H1 (cell line): ENCODE data around the gene MUSTN1. TPM values are rescaled to one million over a fixed set of nuclear protein-coding genes. Genes with fewer than 3 reads are reported as not detected.

Experiments used
- CTCF ChIA-PET: fragments of 300-600 bp; sonication (Branson Sonifier 250); formaldehyde crosslinking; loops from one replicate; lab custom pipeline; 2021; ENCODE audit not compliant: partially characterized antibody; lab: Charles Lee
- POLR2A ChIA-PET: fragments of 300-600 bp; sonication (Branson Sonifier 250); formaldehyde crosslinking; loops from one replicate; lab custom pipeline; 2021; ENCODE audit warnings: inconsistent platforms; ENCODE audit not compliant: partially characterized antibody; lab: Charles Lee
- DNase-seq, 2 experiments: peaks; one replicate each; pipeline versions ENCODE4 v3.0.0 to v3.0.0-alpha.2; 2010 to 2022; ENCODE audit warnings: low spot score in 2 of 2, low read depth in 1 of 2, mixed read lengths in 1 of 2
- FAIRE-seq: peaks from 2 replicates; lab custom pipeline; 2011; peaks lifted over from hg19 to GRCh38; lab: Jason Lieb, UNC
- H2AFZ ChIP-seq: 2 replicates; pipeline ENCODE4 v1.8.1; 2012; ENCODE audit warnings: low read length, inconsistent platforms
- H2AK5ac ChIP-seq: 2 replicates; pipeline ENCODE4 v1.6.1; 2013; ENCODE audit warnings: low read depth, low read length
- H2BK120ac ChIP-seq: replicated peaks from 2 replicates; pipeline ENCODE3; 2013; ENCODE audit warnings: low read depth, low read length, inconsistent platforms
- H2BK12ac ChIP-seq: 2 replicates; pipeline ENCODE4 v1.6.1; 2013; ENCODE audit warnings: low read depth, low read length
- H2BK15ac ChIP-seq: 2 replicates; pipeline ENCODE4 v1.6.1; 2013; ENCODE audit warnings: low read length
- H2BK20ac ChIP-seq: 2 replicates; pipeline ENCODE4 v1.6.1; 2013; ENCODE audit warnings: low read length
- H2BK5ac ChIP-seq: 2 replicates; pipeline ENCODE4 v1.6.1; 2013; ENCODE audit warnings: low read depth, low read length
- H3K14ac ChIP-seq: 2 replicates; pipeline ENCODE4 v1.6.1; 2013; ENCODE audit warnings: inconsistent platforms; ENCODE audit not compliant: insufficient read length
- H3K18ac ChIP-seq: 2 replicates; pipeline ENCODE4 v1.6.1; 2013; ENCODE audit warnings: low read length; ENCODE audit errors: extremely low read depth
- H3K23ac ChIP-seq: 2 replicates; pipeline ENCODE4 v1.6.1; 2013; ENCODE audit warnings: inconsistent platforms; ENCODE audit not compliant: insufficient read length
- H3K23me2 ChIP-seq: 2 replicates; pipeline ENCODE4 v1.6.1; 2013; ENCODE audit warnings: low read depth, low read length
- H3K27ac ChIP-seq: 2 replicates; pipeline ENCODE4 v1.6.1; 2011; ENCODE audit warnings: low read depth, low read length, inconsistent platforms
- H3K27me3 ChIP-seq, 4 experiments: replicated peaks in 1 of 4; 1 replicate in 1 of 4; 2 replicates in 3 of 4; pipeline versions ENCODE4 v1.6.1 to v1.8.1; 2011 to 2013; ENCODE audit warnings: low read length in 3 of 4, mild to moderate bottlenecking in 3 of 4, inconsistent platforms in 2 of 4, mixed read lengths in 2 of 4, moderate library complexity in 1 of 4; ENCODE audit not compliant: control insufficient read depth in 3 of 4, insufficient read depth in 3 of 4; ENCODE audit errors: extremely low read depth in 1 of 4
- H3K36me3 ChIP-seq, 4 experiments: 2 replicates each; pipeline versions ENCODE4 v1.6.1 to v1.8.1; 2011 to 2013; ENCODE audit warnings: mild to moderate bottlenecking in 4 of 4, low read length in 3 of 4, moderate library complexity in 2 of 4, control low read depth in 1 of 4, inconsistent platforms in 1 of 4; ENCODE audit not compliant: insufficient read depth in 4 of 4, control insufficient read depth in 2 of 4
- H3K4ac ChIP-seq: replicated peaks from 2 replicates; pipeline ENCODE3; 2013; ENCODE audit warnings: low read length, low read depth, mixed read lengths, inconsistent platforms; ENCODE audit not compliant: insufficient read length
- H3K4me1 ChIP-seq, 4 experiments: replicated peaks in 1 of 4; 1 replicate in 1 of 4; 2 replicates in 3 of 4; pipeline versions ENCODE4 v1.6.1 to v1.8.1; 2011 to 2013; ENCODE audit warnings: low read length in 3 of 4, inconsistent platforms in 2 of 4, mixed read lengths in 1 of 4; ENCODE audit not compliant: insufficient read depth in 4 of 4, control insufficient read depth in 3 of 4
- H3K4me2 ChIP-seq, 2 experiments: 2 replicates each; pipeline versions ENCODE4 v1.6.1 to v1.8.1; 2011 to 2013; ENCODE audit warnings: low read depth in 2 of 2, low read length in 2 of 2, control low read depth in 1 of 2, inconsistent platforms in 1 of 2, mild to moderate bottlenecking in 1 of 2; ENCODE audit not compliant: insufficient read depth in 1 of 2
- H3K4me3 ChIP-seq, 4 experiments: fragments of 200-600, 300-600 bp in 1 of 4; sonication (generic), shearing (Covaris generic), sonication (Bioruptor Twin) in 1 of 4; 2 replicates each; pipeline versions ENCODE4 v1.5.1 to v1.8.1; 2011 to 2016; ENCODE audit warnings: low read length in 4 of 4, low read depth in 3 of 4, control low read depth in 2 of 4, inconsistent platforms in 2 of 4, mild to moderate bottlenecking in 2 of 4, mixed read lengths in 1 of 4, moderate library complexity in 1 of 4; ENCODE audit not compliant: insufficient read depth in 2 of 4; ENCODE audit errors: extremely low read depth in 1 of 4
- H3K56ac ChIP-seq: replicated peaks from 2 replicates; pipeline ENCODE3; 2013; ENCODE audit warnings: low read depth, mild to moderate bottlenecking, mixed read lengths, low read length, inconsistent platforms; ENCODE audit not compliant: insufficient read length
- H3K79me1 ChIP-seq: 2 replicates; pipeline ENCODE4 v1.6.1; 2013; ENCODE audit warnings: low read depth, low read length, control low read depth
- H3K79me2 ChIP-seq, 2 experiments: 2 replicates each; pipeline versions ENCODE4 v1.6.1 to v1.8.1; 2012 to 2013; ENCODE audit warnings: low read length in 2 of 2, mild to moderate bottlenecking in 2 of 2, inconsistent platforms in 1 of 2; ENCODE audit not compliant: insufficient read depth in 2 of 2, control insufficient read depth in 1 of 2
- H3K9ac ChIP-seq, 4 experiments: replicated peaks in 1 of 4; 1 replicate in 1 of 4; 2 replicates in 3 of 4; pipeline versions ENCODE4 v1.6.1 to v1.8.1; 2011 to 2013; ENCODE audit warnings: low read depth in 3 of 4, low read length in 3 of 4, control low read depth in 2 of 4, mild to moderate bottlenecking in 2 of 4, moderate library complexity in 2 of 4, inconsistent platforms in 1 of 4; ENCODE audit errors: extremely low read depth in 1 of 4
- H3K9me3 ChIP-seq, 2 experiments: 2 replicates each; pipeline versions ENCODE4 v1.6.1 to v1.8.1; 2012 to 2013; ENCODE audit warnings: mild to moderate bottlenecking in 2 of 2, moderate library complexity in 2 of 2, control low read depth in 1 of 2, inconsistent platforms in 1 of 2, low read depth in 1 of 2, low read length in 1 of 2, mixed read lengths in 1 of 2; ENCODE audit not compliant: insufficient read depth in 2 of 2
- H4K20me1 ChIP-seq, 2 experiments: replicated peaks in 1 of 2; 2 replicates each; pipeline versions ENCODE3 to v1.8.1; 2011 to 2013; ENCODE audit warnings: inconsistent platforms in 2 of 2, low read length in 2 of 2, mild to moderate bottlenecking in 1 of 2; ENCODE audit not compliant: insufficient read depth in 2 of 2, control insufficient read depth in 1 of 2
- H4K5ac ChIP-seq: 2 replicates; pipeline ENCODE4 v1.6.1; 2013; ENCODE audit warnings: low read length, low read depth, mixed read lengths, inconsistent platforms; ENCODE audit not compliant: insufficient read length
- H4K8ac ChIP-seq: 2 replicates; pipeline ENCODE4 v1.8.0; 2013; ENCODE audit warnings: mild to moderate bottlenecking, moderate library complexity, low read length, inconsistent platforms; ENCODE audit not compliant: insufficient read depth; ENCODE audit errors: extremely low read depth
- H4K91ac ChIP-seq: replicated peaks from 2 replicates; pipeline ENCODE3; 2013; ENCODE audit warnings: low read length, mixed read lengths, inconsistent platforms; ENCODE audit not compliant: insufficient read length
- ATF3 ChIP-seq: IDR thresholded peaks from 2 replicates; pipeline ENCODE4 v1.6.1; 2011; ENCODE audit warnings: low read depth, mild to moderate bottlenecking, low read length; ENCODE audit not compliant: insufficient read depth
- CHD1 ChIP-seq: IDR thresholded peaks from 2 replicates; pipeline ENCODE4 v1.6.1; 2012; ENCODE audit warnings: low read depth, low read length, improper control_type of control experiment
- CHD2 ChIP-seq: IDR thresholded peaks from 2 replicates; pipeline ENCODE4 v1.6.1; 2012; ENCODE audit warnings: low read length, improper control_type of control experiment
- CTCF ChIP-seq, 3 experiments: IDR thresholded peaks; 1 replicate in 2 of 3; 2 replicates in 1 of 3; pipeline versions ENCODE4 v1.5.1 to v1.6.1; 2011; ENCODE audit warnings: low read length in 3 of 3, mild to moderate bottlenecking in 3 of 3, inconsistent platforms in 2 of 3, low read depth in 1 of 3, moderate library complexity in 1 of 3; ENCODE audit not compliant: insufficient read depth in 1 of 3; ENCODE audit errors: control extremely low read depth in 1 of 3
- EZH2 ChIP-seq: fragments of 200-600 bp; sonication (generic); IDR thresholded peaks from 2 replicates; pipeline ENCODE4 v1.7.1; 2012; ENCODE audit warnings: low read depth, mild to moderate bottlenecking, moderate library complexity, low read length, inconsistent platforms; ENCODE audit not compliant: severe bottlenecking
- GABPA ChIP-seq: IDR thresholded peaks from 2 replicates; pipeline ENCODE4 v1.6.1; 2011; ENCODE audit warnings: mild to moderate bottlenecking, low read length, moderate library complexity, borderline replicate concordance; ENCODE audit not compliant: insufficient read depth
- JUN ChIP-seq: IDR thresholded peaks from 2 replicates; pipeline ENCODE4 v1.6.1; 2011; ENCODE audit warnings: low read depth, mild to moderate bottlenecking, improper control_type of control experiment, low read length
- POLR2AphosphoS5 ChIP-seq: IDR thresholded peaks from 2 replicates; pipeline ENCODE4 v1.6.1; 2011; ENCODE audit warnings: low read depth, low read length
- SIN3A ChIP-seq, 2 experiments: IDR thresholded peaks in 1 of 2; conservative IDR thresholded peaks in 1 of 2; 2 replicates each; pipeline ENCODE4 v1.6.1; 2011 to 2012; ENCODE audit warnings: low read length in 2 of 2, improper control_type of control experiment in 1 of 2, low read depth in 1 of 2, mild to moderate bottlenecking in 1 of 2
- TEAD4 ChIP-seq: IDR thresholded peaks from 2 replicates; pipeline ENCODE4 v1.6.1; 2012; ENCODE audit warnings: low read depth, low read length, inconsistent platforms, mixed read lengths
- WGBS, 2 experiments: shearing (Covaris generic) in 1 of 2; methylation state at CpG; one replicate each; pipeline versions ENCODE4 v1.1.6 to v1.1.7; 2013 to 2015; ENCODE audit warnings: low lambda C conversion rate in 2 of 2, mixed read lengths in 2 of 2, inconsistent platforms in 1 of 2, low coverage in 1 of 2, missing lambda C conversion rate in 1 of 2; ENCODE audit not compliant: insufficient replicate concordance in 2 of 2, insufficient coverage in 1 of 2, insufficient read length in 1 of 2; ENCODE audit errors: extremely low coverage in 1 of 2, missing lambda C conversion rate in 1 of 2; 5-methylcytosine and 5-hydroxymethylcytosine counted together
- polyA plus RNA-seq, 7 experiments: library from polyadenylated mRNA; depleted of rRNA in 3 of 7; stranded (reverse) in 5 of 7; unstranded in 2 of 7; fragments of >200 nt in 5 of 7; fragments of 200-250 nt in 2 of 7; gene quantifications; 1 replicate in 5 of 7; 2 replicates in 1 of 7; 4 replicates in 1 of 7; pipeline versions ENCODE4 v1.2.1 to v1.2.3, GENCODE V29; 2011 to 2013; ENCODE audit warnings: missing spikeins in 2 of 7, mixed read lengths in 2 of 7
- total RNA-seq: library from RNA; stranded (reverse); fragmentation: NEBNext Ultra II Directional; extraction: Animal tissue kit (Norgen Biotek cat#: 25700); gene quantifications from 2 replicates; pipeline ENCODE4 v1.2.1, GENCODE V29; 2021

Gene MUSTN1
- total and polyA plus RNA-seq, 2 of the 8 experiments (the other 6 are each of a cell fraction or from before 2014, with no cell fraction given) = 1.1 to 2.4 TPM

- FAIRE-seq (no peak), DNase-seq (no peak)
- CTCF ChIA-PET = interaction anchor here (0.6 to 7.5 kb wide), 8 partner anchors 8 to 435 kb away, joined by 3 to 86 read pairs (median 6); no protein-coding TSS in a partner anchor
- no peak overlapping the region for H3K27ac ChIP-seq
- H3K23ac ChIP-seq = no peak overlapping the region
- no peak overlapping the region for H2BK5ac ChIP-seq
- H4K5ac ChIP-seq = no peak overlapping the region
- no peak overlapping the region for H2BK12ac ChIP-seq
- no peak overlapping the region for H2AFZ ChIP-seq
- H3K23me2 ChIP-seq = peaks cover 5% of the 10 kb centered on the region; the same call in 1 of the 2 replicates
- H3K79me2 ChIP-seq = no peaks in the 10 kb centered on the region
- no peak overlapping the region for H3K14ac ChIP-seq
- H2BK120ac ChIP-seq = no peak overlapping the region
- no peak overlapping the region for H3K56ac ChIP-seq
- no peak overlapping the region; the same call in 1 of the 2 replicates for H4K8ac ChIP-seq
- H3K79me1 ChIP-seq = no peaks in the 10 kb centered on the region
- no peaks in the 10 kb centered on the region for H3K36me3 ChIP-seq
- no peaks in the 10 kb centered on the region for H3K4me1 ChIP-seq
- H4K20me1 ChIP-seq = no peaks in the 10 kb centered on the region
- POLR2A ChIA-PET = interaction anchor here (1.2 kb wide), 2 partner anchors 9 to 11 kb away, joined by 3 to 4 read pairs; no protein-coding TSS in a partner anchor
- H2AK5ac ChIP-seq = no peak overlapping the region
- no peaks in the 10 kb centered on the region; a peak in 1 of 7 replicates for H3K27me3 ChIP-seq
- WGBS, 2 experiments = 81% methylated on average over 7 of the region's 7 CpGs; no CpG with 5 or more reads in 1 of the 2 experiments
- no peak overlapping the region for H4K91ac ChIP-seq
- H2BK15ac ChIP-seq = no peak overlapping the region
- H3K4me3 ChIP-seq = no peak overlapping the region
- no peak overlapping the region for H3K9ac ChIP-seq
- no peaks in the 10 kb centered on the region for H3K9me3 ChIP-seq
- H3K4me2 ChIP-seq = no peak overlapping the region
- no peak overlapping the region for H3K18ac ChIP-seq
- no peak overlapping the region for H3K4ac ChIP-seq
- H2BK20ac ChIP-seq = no peak overlapping the region
- no peak for TF ChIP-seq ATF3
- no peak for TF ChIP-seq TEAD4
- no peak for TF ChIP-seq CTCF (IDR thresholded peaks at IDR 0.05; ENCODE audit: control extremely low read depth in 1 of 3, insufficient read depth in 1 of 3, low read depth in 1 of 3, low read length in 3 of 3)
- TF ChIP-seq GABPA = no peak
- no peak for TF ChIP-seq CHD2
- no peak for TF ChIP-seq JUN
- no peak for TF ChIP-seq EZH2
- TF ChIP-seq CHD1 = no peak
- no peak for TF ChIP-seq SIN3A (conservative IDR thresholded peaks at IDR 0.05 in 1 of 2, IDR thresholded peaks at IDR 0.05 in 1 of 2; ENCODE audit: low read depth in 1 of 2, low read length in 2 of 2)
- no peak for TF ChIP-seq POLR2AphosphoS5
Measured at GRCh38 chr3:52811452-52812011, 23.3 kb downstream of the MUSTN1 start.
